Panc1 (cell line): Measurements from ENCODE around the gene TRABD2A. TPM values are rescaled to one million over a fixed set of nuclear protein-coding genes. Genes with fewer than 3 reads are reported as not detected.

Source experiments
- ATAC-seq: fragments of 200-7000 bp; cut with Tn5 transposase; 2 replicates; pipeline ENCODE4 v1.9.1; 2020; ENCODE audit warnings: mild to moderate bottlenecking, moderate library complexity
- BruUV-seq: library from RNA; stranded (reverse); fragments of 400-500 nt; replicated peaks from 2 replicates; lab custom pipeline; 2021; lab: Mats Ljungman, UMichigan
- CTCF ChIA-PET: fragments of 300-600 bp; sonication (Branson Sonifier 250); formaldehyde crosslinking; loops from one replicate; lab custom pipeline; 2022; ENCODE audit warnings: antibody characterized with exemption; lab: Charles Lee
- POLR2A ChIA-PET: fragments of 300-600 bp; sonication (Branson Sonifier 250); formaldehyde crosslinking; loops from one replicate; lab custom pipeline; 2022; ENCODE audit warnings: antibody characterized with exemption; lab: Charles Lee
- DNase-seq: peaks from one replicate; pipeline ENCODE4 v3.0.0-alpha.2; 2010; ENCODE audit warnings: low read depth, low spot score
- H3K27ac ChIP-seq: 2 replicates; pipeline ENCODE4 v1.5.1; 2011; ENCODE audit warnings: mild to moderate bottlenecking, low read length, inconsistent platforms
- H3K27me3 ChIP-seq: fragments of 200-500 bp; sonication (Bioruptor generic); 2 replicates; pipeline ENCODE4 v1.6.0; 2014; ENCODE audit warnings: low read length, inconsistent platforms; ENCODE audit not compliant: control insufficient read depth, insufficient read depth
- H3K36me3 ChIP-seq: fragments of 200-500 bp; sonication (Bioruptor generic); 2 replicates; pipeline ENCODE4 v1.5.1; 2014; ENCODE audit warnings: inconsistent platforms, mild to moderate bottlenecking, low read length, moderate library complexity; ENCODE audit not compliant: control insufficient read depth, insufficient read depth
- H3K4me1 ChIP-seq: 2 replicates; pipeline ENCODE4 v1.5.1; 2011; ENCODE audit warnings: inconsistent platforms, mild to moderate bottlenecking, low read length, moderate library complexity; ENCODE audit not compliant: control insufficient read depth, insufficient read depth
- H3K4me3 ChIP-seq, 2 experiments: 2 replicates each; pipeline ENCODE4 v1.5.1; 2011 to 2012; ENCODE audit warnings: low read depth in 2 of 2, low read length in 2 of 2, mild to moderate bottlenecking in 2 of 2, inconsistent platforms in 1 of 2, moderate library complexity in 1 of 2
- H3K9me3 ChIP-seq: fragments of 200-500 bp; sonication (Bioruptor generic); 2 replicates; pipeline ENCODE4 v1.5.1; 2014; ENCODE audit warnings: low read depth, mild to moderate bottlenecking, inconsistent platforms, low read length, moderate library complexity; ENCODE audit not compliant: control insufficient read depth, insufficient read depth
- CTCF ChIP-seq: fragments of 450-650 bp; IDR thresholded peaks from 2 replicates; pipeline ENCODE4 v1.5.1; 2017; ENCODE audit warnings: mild to moderate bottlenecking
- POLR2AphosphoS5 ChIP-seq: IDR thresholded peaks from 2 replicates; pipeline ENCODE4 v1.6.1; 2012; ENCODE audit warnings: mild to moderate bottlenecking, low read depth, low read length, moderate library complexity
- REST ChIP-seq, 2 experiments: IDR thresholded peaks; 2 replicates each; pipeline ENCODE4 v1.6.1; 2011 to 2012; ENCODE audit warnings: low read depth in 2 of 2, control low read depth in 1 of 2, low read length in 1 of 2, mild to moderate bottlenecking in 1 of 2, moderate library complexity in 1 of 2; ENCODE audit not compliant: insufficient read depth in 1 of 2
- SIN3A ChIP-seq: IDR thresholded peaks from 2 replicates; pipeline ENCODE4 v1.6.1; 2012; ENCODE audit warnings: low read depth, mild to moderate bottlenecking, low read length, moderate library complexity, borderline replicate concordance; ENCODE audit not compliant: insufficient read depth
- TCF7L2 ChIP-seq: IDR thresholded peaks from 2 replicates; pipeline ENCODE4 v1.6.1; 2011; ENCODE audit warnings: mild to moderate bottlenecking, low read depth, low read length, inconsistent platforms
- in situ Hi-C: cut with HindIII; loops from 2 replicates; pipeline ENCODE4 v1.10.0; 2016; ENCODE audit warnings: low sequenced_read_pairs, low pct_unique_long_range_greater_than_20kb
- intact Hi-C: fragments of 100-400 bp; cut with micrococcal nuclease; formaldehyde crosslinking; loops from one replicate; pipeline ENCODE4 v1.10.0; 2022; ENCODE audit not compliant: unreplicated experiment
- total RNA-seq: library from RNA; stranded (reverse); gene quantifications from one replicate; pipeline ENCODE4 v1.2.1, GENCODE V29; 2021; ENCODE audit not compliant: unreplicated experiment

The TRABD2A gene
- total RNA-seq, 1 experiment from 2014 or later = 1.7 TPM

- Histone ChIP-seq H3K4me3 (no peak overlapping the region), H3K9me3 (no peaks in the 10 kb centered on the region), H3K27ac (no peak overlapping the region), H3K27me3 (no peaks in the 10 kb centered on the region), H3K4me1 (no peaks in the 10 kb centered on the region), H3K36me3 (no peaks in the 10 kb centered on the region)
- no peak for TF ChIP-seq POLR2AphosphoS5
- no peak for TF ChIP-seq TCF7L2
- no peak for TF ChIP-seq REST (IDR thresholded peaks at IDR 0.05; ENCODE audit: insufficient read depth in 1 of 2, low read depth in 2 of 2, low read length in 1 of 2)
- no peak for TF ChIP-seq CTCF
- TF ChIP-seq SIN3A = no peak
- intact Hi-C loops = no loop called here
- in situ Hi-C loops = no loop called here
- CTCF ChIA-PET = no interaction called here
- ATAC-seq (no peak), DNase-seq (no peak)
- POLR2A ChIA-PET = no interaction called here
- BruUV-seq = no TSS peak
These were observed 57.1 kb downstream of the TRABD2A start for GRCh38 chr2:84823788-84824187.

GRCh38 chr2:84823229-84823628 lies 57.7 kb downstream of the TRABD2A start:
- ChIA-PET POLR2A (no interaction called here), CTCF (no interaction called here)
- no peak for DNase-seq
- intact Hi-C loops (no loop called here), in situ Hi-C loops (no loop called here)
- H3K27me3 ChIP-seq = no peaks in the 10 kb centered on the region
- no peaks in the 10 kb centered on the region for H3K36me3 ChIP-seq
- no peak overlapping the region for H3K27ac ChIP-seq
- no peak for ATAC-seq
- no peaks in the 10 kb centered on the region for H3K4me1 ChIP-seq
- no peak overlapping the region for H3K4me3 ChIP-seq
- no TSS peak for BruUV-seq
- TF ChIP-seq TCF7L2 (no peak), REST (IDR thresholded peaks at IDR 0.05; ENCODE audit: insufficient read depth in 1 of 2, low read depth in 2 of 2, low read length in 1 of 2) (no peak), SIN3A (no peak), POLR2AphosphoS5 (no peak), CTCF (no peak)
- H3K9me3 ChIP-seq = no peaks in the 10 kb centered on the region
